ENCODE results near the gene PDXDC1.
"Not testable (repeated sequence)": the region's sequence is repeated elsewhere in the genome, so short reads cannot be mapped to it uniquely, and the experiment has no call there.

Gene PDXDC1

DNA sequence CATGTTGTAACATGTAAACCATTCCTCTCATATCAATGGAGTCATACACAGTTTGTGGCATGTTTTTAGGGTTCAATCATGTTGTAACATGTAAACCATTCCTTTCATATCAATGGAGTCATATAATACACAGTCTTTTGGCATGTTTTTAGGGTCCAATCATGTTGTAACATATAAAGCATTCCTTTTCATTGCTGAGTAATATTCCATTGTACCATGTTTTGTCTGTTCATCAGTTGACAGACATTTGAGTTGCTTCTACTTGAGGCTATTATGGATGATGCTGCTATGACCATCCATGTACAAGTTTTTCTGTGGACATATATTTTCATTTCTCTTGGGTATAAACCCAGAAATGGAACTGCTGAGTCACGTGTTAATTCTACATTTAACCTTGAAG is 106.1 kb downstream of the PDXDC1 start:
- not testable (repeated sequence) for H3K9ac ChIP-seq (ENCODE audit: low read length); H3K79me2 ChIP-seq (ENCODE audit: control insufficient read depth, insufficient read depth, low read length, poor library complexity); H3K4me1 ChIP-seq (ENCODE audit: control insufficient read depth in 1 of 2, insufficient read depth in 2 of 2, low read length in 2 of 2); H3K79me1 ChIP-seq (ENCODE audit: low read length); H3K23ac ChIP-seq (ENCODE audit: low read length); H3K4ac ChIP-seq (ENCODE audit: low read depth, low read length); H3K27ac ChIP-seq (ENCODE audit: low read depth, low read length); H3K14ac ChIP-seq (ENCODE audit: low read length); H3K27me3 ChIP-seq (ENCODE audit: insufficient read depth, low read length); H3K9me3 ChIP-seq (ENCODE audit: insufficient read depth, low read depth, low read length); DNase-seq; H2AK5ac ChIP-seq (ENCODE audit: low read length); H3K4me2 ChIP-seq (ENCODE audit: low read length); H3K4me3 ChIP-seq (ENCODE audit: low read depth, low read length); H2AFZ ChIP-seq (ENCODE audit: insufficient read depth, low read length, poor library complexity); H2BK12ac ChIP-seq (ENCODE audit: low read length); H3K18ac ChIP-seq (ENCODE audit: low read length); H2BK120ac ChIP-seq (ENCODE audit: insufficient read depth, low read length, poor library complexity); H4K8ac ChIP-seq (ENCODE audit: low read depth, low read length); H4K91ac ChIP-seq (ENCODE audit: low read depth, low read length); H2BK5ac ChIP-seq (ENCODE audit: low read depth, low read length, poor library complexity); H4K12ac ChIP-seq (ENCODE audit: low read depth, low read length)
- WGBS (ENCODE audit: extremely low coverage, insufficient coverage, insufficient read length), result no CpG with 5 or more reads among the region's 1 CpG
- H3K36me3 ChIP-seq (ENCODE audit: control insufficient read depth in 1 of 2, insufficient read depth in 2 of 2, low read length in 2 of 2), result peaks cover 13 to 16% of the 10 kb centered on the region in 2 experiments

DNA sequence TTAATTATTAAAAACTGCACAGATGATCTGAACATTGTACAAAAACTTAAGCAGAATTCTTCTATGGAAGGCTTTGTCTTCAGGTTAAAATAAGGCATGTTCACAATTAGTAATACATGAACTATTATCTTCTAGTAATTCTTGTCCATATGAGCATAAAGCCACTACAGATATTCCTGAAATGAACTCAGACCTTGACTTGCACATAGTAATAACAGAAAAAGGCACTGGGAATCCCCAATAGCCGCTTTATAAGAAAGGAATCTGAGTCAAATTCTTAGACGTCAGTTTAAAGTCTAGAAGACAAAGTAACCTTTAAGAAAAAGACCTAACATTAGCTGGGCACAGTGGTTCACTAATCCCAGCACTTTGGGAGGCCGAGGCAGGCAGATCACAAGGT is 108.0 kb downstream of the PDXDC1 start:
- not testable (repeated sequence) for H2BK12ac ChIP-seq (ENCODE audit: low read length); DNase-seq; H3K18ac ChIP-seq (ENCODE audit: low read length)

DNA sequence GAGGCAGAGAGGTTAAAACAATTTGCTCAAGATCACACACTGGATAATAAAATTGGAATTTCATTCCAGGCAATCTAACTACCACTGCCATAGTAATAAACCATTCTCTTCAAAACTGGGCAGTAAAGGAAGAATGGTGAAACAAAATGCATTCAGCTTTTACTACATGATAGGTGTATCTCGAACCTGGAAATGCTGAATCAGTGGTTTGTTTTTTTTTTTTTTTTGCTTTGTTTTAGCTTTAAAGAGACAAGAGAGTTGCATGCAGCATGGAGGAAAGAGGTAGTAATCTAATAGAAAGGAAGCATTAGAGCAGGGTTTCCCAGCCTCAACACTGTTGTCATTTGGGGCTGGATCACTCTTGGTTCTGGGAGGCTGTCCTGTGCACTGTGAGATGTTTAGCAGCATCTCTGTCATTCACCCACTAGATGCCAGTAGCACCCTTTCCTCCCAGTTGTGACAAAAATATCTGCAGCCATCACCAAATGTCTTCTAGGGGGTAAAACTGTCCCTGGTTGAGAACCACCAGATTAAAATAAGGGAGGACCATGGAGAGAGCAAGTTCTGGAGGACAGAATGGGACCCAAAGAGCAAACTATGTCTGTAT is 115.9 kb downstream of the PDXDC1 start:
- H3K4me2 ChIP-seq (ENCODE audit: low read length); DNase-seq; H2AK5ac ChIP-seq (ENCODE audit: low read length); H4K12ac ChIP-seq (ENCODE audit: low read depth, low read length); H3K9me3 ChIP-seq (ENCODE audit: insufficient read depth, low read depth, low read length); H3K4me3 ChIP-seq (ENCODE audit: low read depth, low read length); H3K4ac ChIP-seq (ENCODE audit: low read depth, low read length); H3K14ac ChIP-seq (ENCODE audit: low read length); H4K8ac ChIP-seq (ENCODE audit: low read depth, low read length); H2AFZ ChIP-seq (ENCODE audit: insufficient read depth, low read length, poor library complexity); H3K18ac ChIP-seq (ENCODE audit: low read length); H3K9ac ChIP-seq (ENCODE audit: low read length); H3K79me1 ChIP-seq (ENCODE audit: low read length); H4K91ac ChIP-seq (ENCODE audit: low read depth, low read length); H3K79me2 ChIP-seq (ENCODE audit: control insufficient read depth, insufficient read depth, low read length, poor library complexity); H2BK5ac ChIP-seq (ENCODE audit: low read depth, low read length, poor library complexity); H3K27me3 ChIP-seq (ENCODE audit: insufficient read depth, low read length); H3K23ac ChIP-seq (ENCODE audit: low read length); H3K36me3 ChIP-seq (ENCODE audit: control insufficient read depth in 1 of 2, insufficient read depth in 2 of 2, low read length in 2 of 2); H3K27ac ChIP-seq (ENCODE audit: low read depth, low read length); H2BK12ac ChIP-seq (ENCODE audit: low read length); H2BK120ac ChIP-seq (ENCODE audit: insufficient read depth, low read length, poor library complexity); H3K4me1 ChIP-seq (ENCODE audit: control insufficient read depth in 1 of 2, insufficient read depth in 2 of 2, low read length in 2 of 2): not testable (repeated sequence)
- no CpG with 5 or more reads among the region's 1 CpG for WGBS (ENCODE audit: extremely low coverage, insufficient coverage, insufficient read length)

More for the DNA sequence above, 108.0 kb downstream of the PDXDC1 start:
- H4K12ac ChIP-seq (ENCODE audit: low read depth, low read length); H3K4me3 ChIP-seq (ENCODE audit: low read depth, low read length); H3K4ac ChIP-seq (ENCODE audit: low read depth, low read length); H3K23ac ChIP-seq (ENCODE audit: low read length); H3K4me2 ChIP-seq (ENCODE audit: low read length); H3K27ac ChIP-seq (ENCODE audit: low read depth, low read length); H2AK5ac ChIP-seq (ENCODE audit: low read length); H3K27me3 ChIP-seq (ENCODE audit: insufficient read depth, low read length); H3K79me2 ChIP-seq (ENCODE audit: control insufficient read depth, insufficient read depth, low read length, poor library complexity); H3K14ac ChIP-seq (ENCODE audit: low read length); H3K4me1 ChIP-seq (ENCODE audit: control insufficient read depth in 1 of 2, insufficient read depth in 2 of 2, low read length in 2 of 2); H4K91ac ChIP-seq (ENCODE audit: low read depth, low read length); H4K8ac ChIP-seq (ENCODE audit: low read depth, low read length); H3K9me3 ChIP-seq (ENCODE audit: insufficient read depth, low read depth, low read length); H2AFZ ChIP-seq (ENCODE audit: insufficient read depth, low read length, poor library complexity); H3K9ac ChIP-seq (ENCODE audit: low read length); H2BK120ac ChIP-seq (ENCODE audit: insufficient read depth, low read length, poor library complexity); H3K79me1 ChIP-seq (ENCODE audit: low read length); H2BK5ac ChIP-seq (ENCODE audit: low read depth, low read length, poor library complexity): not testable (repeated sequence)
- peaks cover 12 to 15% of the 10 kb centered on the region in 2 experiments for H3K36me3 ChIP-seq (ENCODE audit: control insufficient read depth in 1 of 2, insufficient read depth in 2 of 2, low read length in 2 of 2)
- no CpG with 5 or more reads among the region's 3 CpGs for WGBS (ENCODE audit: extremely low coverage, insufficient coverage, insufficient read length)

DNA sequence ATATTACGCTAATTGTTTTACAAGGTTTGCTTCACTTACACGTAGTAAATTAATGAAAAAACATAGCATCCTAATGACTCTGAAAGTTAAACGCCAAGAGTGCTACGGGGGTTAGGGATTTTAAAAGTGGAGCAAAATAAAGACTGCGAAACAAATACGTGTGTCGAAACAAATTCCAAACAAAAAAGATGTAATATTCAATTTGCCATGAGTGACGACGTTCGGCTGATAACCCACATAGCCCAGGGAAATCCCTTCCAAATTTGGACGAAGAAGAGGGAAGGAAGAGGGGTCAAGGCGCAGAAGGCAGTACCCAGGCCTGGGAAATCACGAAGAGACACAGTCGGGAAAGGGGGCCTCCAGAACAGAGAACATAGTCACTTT is 118.7 kb downstream of the PDXDC1 start:
- not testable (repeated sequence) for H3K27ac ChIP-seq (ENCODE audit: low read depth, low read length); H2AK5ac ChIP-seq (ENCODE audit: low read length); H4K8ac ChIP-seq (ENCODE audit: low read depth, low read length); H3K9me3 ChIP-seq (ENCODE audit: insufficient read depth, low read depth, low read length); H2BK120ac ChIP-seq (ENCODE audit: insufficient read depth, low read length, poor library complexity); H3K36me3 ChIP-seq (ENCODE audit: control insufficient read depth in 1 of 2, insufficient read depth in 2 of 2, low read length in 2 of 2); H4K12ac ChIP-seq (ENCODE audit: low read depth, low read length); H3K79me2 ChIP-seq (ENCODE audit: control insufficient read depth, insufficient read depth, low read length, poor library complexity); H3K23ac ChIP-seq (ENCODE audit: low read length); H3K27me3 ChIP-seq (ENCODE audit: insufficient read depth, low read length); H2BK5ac ChIP-seq (ENCODE audit: low read depth, low read length, poor library complexity); H3K18ac ChIP-seq (ENCODE audit: low read length); H4K91ac ChIP-seq (ENCODE audit: low read depth, low read length); H3K79me1 ChIP-seq (ENCODE audit: low read length); H2BK12ac ChIP-seq (ENCODE audit: low read length); H3K4me1 ChIP-seq (ENCODE audit: control insufficient read depth in 1 of 2, insufficient read depth in 2 of 2, low read length in 2 of 2); H3K9ac ChIP-seq (ENCODE audit: low read length); H3K4ac ChIP-seq (ENCODE audit: low read depth, low read length); H2AFZ ChIP-seq (ENCODE audit: insufficient read depth, low read length, poor library complexity); H3K14ac ChIP-seq (ENCODE audit: low read length)
- WGBS (ENCODE audit: extremely low coverage, insufficient coverage, insufficient read length), result no CpG with 5 or more reads among the region's 14 CpGs
- Histone ChIP-seq H3K4me3 (ENCODE audit: low read depth, low read length) (peak overlapping the region; percentile 84), H3K4me2 (ENCODE audit: low read length) (peak overlapping the region; percentile 65)
- peak; percentile 1 to 19 for DNase-seq
